ENCODE measurements around the gene CASZ1.
A peak's percentile ranks its signal among the peaks of the same experiment; 100 is the strongest.

The CASZ1 gene

GRCh38 chr1:10823000-10823401 is 26.6 kb upstream of the CASZ1 start:
- no peaks in the 10 kb centered on the region for H3K36me3 ChIP-seq (ENCODE audit: low read depth)
- DNase-seq (ENCODE audit: low spot score) (no peak), ATAC-seq (ENCODE audit: low read depth) (no peak)
- H3K27ac ChIP-seq (ENCODE audit: poor library complexity, severe bottlenecking) = no peak overlapping the region
- H3K27me3 ChIP-seq (ENCODE audit: insufficient read depth, poor library complexity, severe bottlenecking) = no peaks in the 10 kb centered on the region
- no peak overlapping the region for H3K4me3 ChIP-seq (ENCODE audit: severe bottlenecking)
- TF ChIP-seq CTCF (IDR thresholded peaks at IDR 0.05; ENCODE audit: poor library complexity, severe bottlenecking) = no peak
- peaks cover 23% of the 10 kb centered on the region for H3K4me1 ChIP-seq (ENCODE audit: insufficient read depth, poor library complexity, severe bottlenecking)
- H3K9me3 ChIP-seq (ENCODE audit: severe bottlenecking) = no peaks in the 10 kb centered on the region

- no peak overlapping the region for H3K4me3 ChIP-seq (ENCODE audit: severe bottlenecking)
- H3K27ac ChIP-seq (ENCODE audit: poor library complexity, severe bottlenecking) = no peak overlapping the region
- H3K4me1 ChIP-seq (ENCODE audit: insufficient read depth, poor library complexity, severe bottlenecking) = peaks cover 23% of the 10 kb centered on the region
- no peaks in the 10 kb centered on the region for H3K27me3 ChIP-seq (ENCODE audit: insufficient read depth, poor library complexity, severe bottlenecking)
- DNase-seq (ENCODE audit: low spot score) = no peak
- no peaks in the 10 kb centered on the region for H3K9me3 ChIP-seq (ENCODE audit: severe bottlenecking)
- H3K36me3 ChIP-seq (ENCODE audit: low read depth) = no peaks in the 10 kb centered on the region
- ATAC-seq (ENCODE audit: low read depth) = no peak
- no peak for TF ChIP-seq CTCF (IDR thresholded peaks at IDR 0.05; ENCODE audit: poor library complexity, severe bottlenecking)
Measured at GRCh38 chr1:10821388-10821787, 24.9 kb upstream of the CASZ1 start.

- Histone ChIP-seq H3K27ac (ENCODE audit: poor library complexity, severe bottlenecking) (no peak overlapping the region), H3K36me3 (ENCODE audit: low read depth) (no peaks in the 10 kb centered on the region), H3K27me3 (ENCODE audit: insufficient read depth, poor library complexity, severe bottlenecking) (no peaks in the 10 kb centered on the region), H3K4me3 (ENCODE audit: severe bottlenecking) (no peak overlapping the region), H3K9me3 (ENCODE audit: severe bottlenecking) (no peaks in the 10 kb centered on the region), H3K4me1 (ENCODE audit: insufficient read depth, poor library complexity, severe bottlenecking) (peaks cover 20% of the 10 kb centered on the region)
- ATAC-seq (ENCODE audit: low read depth) (no peak), DNase-seq (ENCODE audit: low spot score) (no peak)
- no peak for TF ChIP-seq CTCF (IDR thresholded peaks at IDR 0.05; ENCODE audit: poor library complexity, severe bottlenecking)
Measured at GRCh38 chr1:10820422-10820821, 24.0 kb upstream of the CASZ1 start.

- Histone ChIP-seq H3K9me3 (ENCODE audit: severe bottlenecking) (no peaks in the 10 kb centered on the region), H3K4me3 (ENCODE audit: severe bottlenecking) (no peak overlapping the region), H3K27ac (ENCODE audit: poor library complexity, severe bottlenecking) (peak overlapping the region; percentile 5), H3K36me3 (ENCODE audit: low read depth) (no peaks in the 10 kb centered on the region), H3K4me1 (ENCODE audit: insufficient read depth, poor library complexity, severe bottlenecking) (peaks cover 12% of the 10 kb centered on the region), H3K27me3 (ENCODE audit: insufficient read depth, poor library complexity, severe bottlenecking) (no peaks in the 10 kb centered on the region)
- DNase-seq (ENCODE audit: low spot score) (no peak), ATAC-seq (ENCODE audit: low read depth) (no peak)
- TF ChIP-seq CTCF (IDR thresholded peaks at IDR 0.05; ENCODE audit: poor library complexity, severe bottlenecking) = no peak
Measured at GRCh38 chr1:10819198-10819901, 22.9 kb upstream of the CASZ1 start.
